Measurements from ENCODE around the gene MPZL2. TPM values are rescaled to one million over a fixed set of nuclear protein-coding genes. Genes with fewer than 3 reads are reported as not detected.

Gene MPZL2
- total and polyA plus RNA-seq, 2 of the 13 experiments (the other 11 are each of a cell fraction or from before 2014, with no cell fraction given), result 27.9 to 53.7 TPM

- TF ChIP-seq ZNF501 (CRISPR knock-in tag; IDR thresholded peaks at IDR 0.05) (0 out of 2 replicates have a peak, but pooled peaks have one; percentile 26), IKZF5 (CRISPR knock-in tag; IDR thresholded peaks at IDR 0.05) (no peak), ASH2L (IDR thresholded peaks at IDR 0.05; ENCODE audit: insufficient read length, low read depth, low read length) (no peak), DBP (CRISPR knock-in tag; IDR thresholded peaks at IDR 0.05; ENCODE audit: not compliant biosample characterization) (no peak), BRD4 (CRISPR knock-in tag; IDR thresholded peaks at IDR 0.05) (peak; percentile 10; the same call in 1 of the 2 replicates), ZSCAN25 (CRISPR knock-in tag; IDR thresholded peaks at IDR 0.05) (0 out of 2 replicates have a peak, but pooled peaks have one; percentile 4), NFKB2 (CRISPR knock-in tag; IDR thresholded peaks at IDR 0.05; ENCODE audit: borderline replicate concordance) (no peak), GPN1 (CRISPR knock-in tag; IDR thresholded peaks at IDR 0.05; ENCODE audit: borderline replicate concordance) (no peak), ZNF556 (CRISPR knock-in tag; IDR thresholded peaks at IDR 0.05; ENCODE audit: borderline replicate concordance) (no peak), RBFOX2 (IDR thresholded peaks at IDR 0.05; ENCODE audit: low read depth, low read length) (no peak), SP1 (IDR thresholded peaks at IDR 0.05) (no peak), SP1 (CRISPR knock-in tag; IDR thresholded peaks at IDR 0.05) (no peak), ZNF740 (CRISPR knock-in tag; IDR thresholded peaks at IDR 0.05) (no peak), HNRNPLL (IDR thresholded peaks at IDR 0.05; ENCODE audit: low read depth, low read length, poor library complexity, severe bottlenecking) (no peak), KIAA2018 (CRISPR knock-in tag; IDR thresholded peaks at IDR 0.05; ENCODE audit: borderline replicate concordance) (no peak)
Observed at GRCh38 chr11:118214210-118214914, 49.7 kb downstream of the MPZL2 start (continued).
